ENCODE measurements around the gene CBFA2T3. TPM values are rescaled to one million over a fixed set of nuclear protein-coding genes. Genes with fewer than 3 reads are reported as not detected.
"Not testable (repeated sequence)": the region's sequence is repeated elsewhere in the genome, so short reads cannot be mapped to it uniquely, and the experiment has no call there.

CBFA2T3 gene
- polyA plus RNA-seq, 3 donors: 5.3 to 32.2 (median 6.2) TPM

GRCh38 chr16:89017543-89018281 is 40.7 kb upstream of the CBFA2T3 start:
- Histone ChIP-seq H3K4me1 (ENCODE audit: control insufficient read depth in 1 of 2, insufficient read depth in 2 of 2, low read length in 2 of 2) (no peaks in the 10 kb centered on the region), H3K36me3 (replicated peaks in 1 of 2; ENCODE audit: control insufficient read depth in 1 of 2, insufficient read depth in 2 of 2, low read length in 2 of 2) (no peaks in the 10 kb centered on the region), H3K4me3 (replicated peaks in 1 of 3; ENCODE audit: low read depth in 2 of 3, low read length in 3 of 3) (no peak overlapping the region), H3K9me3 (replicated peaks in 1 of 2; ENCODE audit: control insufficient read depth in 1 of 2, insufficient read depth in 1 of 2, low read length in 2 of 2) (peaks cover 0 to 10% of the 10 kb centered on the region in 2 donors), H3K27ac (ENCODE audit: low read depth in 1 of 2, low read length in 2 of 2) (no peak overlapping the region), H2AFZ (ENCODE audit: insufficient read depth, low read depth, low read length, poor library complexity, severe bottlenecking) (no peak overlapping the region), H3K79me2 (ENCODE audit: insufficient read depth, low read length) (no peaks in the 10 kb centered on the region), H3K27me3 (ENCODE audit: control insufficient read depth in 2 of 2, insufficient read depth in 2 of 2, low read length in 2 of 2) (no peaks in the 10 kb centered on the region), H3K4me2 (replicated peaks; ENCODE audit: extremely low read depth, low read length, poor library complexity, severe bottlenecking) (no peak overlapping the region), H3K9ac (ENCODE audit: insufficient read depth, low read length, poor library complexity, severe bottlenecking) (no peak overlapping the region), H4K20me1 (ENCODE audit: insufficient read depth, low read length) (no peaks in the 10 kb centered on the region)
- Mint-ChIP-seq H3K27me3 (ENCODE audit: low read depth in 3 of 3) (peaks cover 11 to 17% (median 12%) of the 10 kb centered on the region in 3 donors), H3K27ac (no peak overlapping the region), H3K36me3 (no peaks in the 10 kb centered on the region), H3K4me3 (no peak overlapping the region), H3K9me3 (peaks cover 8 to 12% (median 10%) of the 10 kb centered on the region in 7 donors), H3K4me1 (peaks cover 3% of the 10 kb centered on the region)
- TF ChIP-seq CTCF (IDR thresholded peaks at IDR 0.05): no peak
- WGBS (ENCODE audit: insufficient coverage): 85% methylated on average over 18 of the region's 25 CpGs
- intact Hi-C loops (cut with micrococcal nuclease): no loop called here
- DNase-seq: no peak

- H3K4me2 ChIP-seq (replicated peaks; ENCODE audit: extremely low read depth, low read length, poor library complexity, severe bottlenecking); H3K36me3 Mint-ChIP-seq; H3K4me1 Mint-ChIP-seq; H3K36me3 ChIP-seq (replicated peaks in 1 of 2; ENCODE audit: control insufficient read depth in 1 of 2, insufficient read depth in 2 of 2, low read length in 2 of 2); H3K79me2 ChIP-seq (ENCODE audit: insufficient read depth, low read length); intact Hi-C loops (cut with micrococcal nuclease); DNase-seq; H3K4me3 ChIP-seq (replicated peaks in 1 of 3; ENCODE audit: low read depth in 2 of 3, low read length in 3 of 3); H3K9me3 ChIP-seq (replicated peaks in 1 of 2; ENCODE audit: control insufficient read depth in 1 of 2, insufficient read depth in 1 of 2, low read length in 2 of 2); H2AFZ ChIP-seq (ENCODE audit: insufficient read depth, low read depth, low read length, poor library complexity, severe bottlenecking); H3K27ac ChIP-seq (ENCODE audit: low read depth in 1 of 2, low read length in 2 of 2); H3K4me3 Mint-ChIP-seq; H3K4me1 ChIP-seq (ENCODE audit: control insufficient read depth in 1 of 2, insufficient read depth in 2 of 2, low read length in 2 of 2); H3K27me3 ChIP-seq (ENCODE audit: control insufficient read depth in 2 of 2, insufficient read depth in 2 of 2, low read length in 2 of 2); H4K20me1 ChIP-seq (ENCODE audit: insufficient read depth, low read length); H3K9ac ChIP-seq (ENCODE audit: insufficient read depth, low read length, poor library complexity, severe bottlenecking): not testable (repeated sequence)
- WGBS (ENCODE audit: insufficient coverage): 96% methylated on average over 10 of the region's 10 CpGs
- Mint-ChIP-seq H3K27me3 (ENCODE audit: low read depth in 3 of 3) (peaks cover 11 to 15% (median 12%) of the 10 kb centered on the region in 3 donors), H3K27ac (peak overlapping the region in 1 of 7 donors; percentile 48), H3K9me3 (peaks cover 8 to 12% (median 10%) of the 10 kb centered on the region in 7 donors)
Measured at GRCh38 chr16:89016561-89016960, 39.6 kb upstream of the CBFA2T3 start.

All from CD14-positive monocyte (primary cell).